Right renal cortex interstitium (tissue), 3 donors: ENCODE measurements around the gene PSMD8. TPM values are rescaled to one million over a fixed set of nuclear protein-coding genes. Genes with fewer than 3 reads are reported as not detected.
"Not testable (repeated sequence)": the region's sequence is repeated elsewhere in the genome, so short reads cannot be mapped to it uniquely, and the experiment has no call there.

Experiments used
- DNase-seq, 3 donors: peaks; one replicate each; pipeline ENCODE4 v3.0.0-alpha.2; 2013; ENCODE audit warnings: low read depth in 3 of 3, low spot score in 2 of 3
- polyA plus RNA-seq, 3 donors: library from polyadenylated mRNA; unstranded; fragments of 120-200 nt; gene quantifications; one replicate each; pipeline ENCODE4 v1.2.1, GENCODE V29; 2013; ENCODE audit not compliant: insufficient read length in 3 of 3

Gene PSMD8
- polyA plus RNA-seq: 100 to 1,000 TPM; 161 to 172 (median 169) TPM

- DNase-seq: peak; percentile 97 to 99 (median 98)
These were observed at the start of gene PSMD8 for GRCh38 chr19:38374332-38375097. Gene PSMD8 (plus strand): TSS chr19:38374571. CDS start chr19:38374602, 31 bp downstream.

- no peak for DNase-seq
These were observed 47.8 kb upstream of the PSMD8 start for GRCh38 chr19:38326591-38326990.

GRCh38 chr19:38329651-38330050 is 44.7 kb upstream of the PSMD8 start:
- DNase-seq: no peak

- no peak for DNase-seq
These were observed 42.6 kb upstream of the PSMD8 start for GRCh38 chr19:38331728-38332127.

DNA sequence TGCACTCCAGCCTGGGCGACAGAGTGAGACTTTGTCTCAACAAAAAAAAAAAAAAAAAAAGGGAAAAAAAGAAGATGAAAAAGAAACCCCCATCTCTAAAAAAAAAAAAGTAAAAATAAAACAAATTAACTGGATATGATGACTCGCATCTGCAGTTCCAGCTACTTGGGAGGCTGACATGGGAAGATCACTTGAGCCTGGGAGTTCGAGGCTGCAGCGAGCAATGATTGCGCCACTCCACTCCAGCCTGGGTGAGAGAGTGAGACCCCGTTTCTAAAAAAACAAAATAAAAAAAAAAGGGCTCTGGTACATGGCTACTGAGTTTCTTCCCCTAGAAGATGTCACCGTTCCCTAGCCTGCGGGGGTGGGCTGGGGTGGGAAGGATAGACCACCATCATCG is 41.1 kb upstream of the PSMD8 start:
- DNase-seq: no peak

GRCh38 chr19:38335949-38336637 is 38.3 kb upstream of the PSMD8 start:
- peak; percentile 80 to 83 (median 81) for DNase-seq

- peak; percentile 73 to 85 (median 74) for DNase-seq
These were observed 37.6 kb upstream of the PSMD8 start for GRCh38 chr19:38336638-38337359.

GRCh38 chr19:38337360-38337653 is 37.1 kb upstream of the PSMD8 start:
- DNase-seq: no peak

GRCh38 chr19:38339011-38339410 is 35.4 kb upstream of the PSMD8 start:
- not testable (repeated sequence) for DNase-seq

- no peak for DNase-seq
These were observed 33.4 kb upstream of the PSMD8 start for GRCh38 chr19:38340927-38341326.

DNA sequence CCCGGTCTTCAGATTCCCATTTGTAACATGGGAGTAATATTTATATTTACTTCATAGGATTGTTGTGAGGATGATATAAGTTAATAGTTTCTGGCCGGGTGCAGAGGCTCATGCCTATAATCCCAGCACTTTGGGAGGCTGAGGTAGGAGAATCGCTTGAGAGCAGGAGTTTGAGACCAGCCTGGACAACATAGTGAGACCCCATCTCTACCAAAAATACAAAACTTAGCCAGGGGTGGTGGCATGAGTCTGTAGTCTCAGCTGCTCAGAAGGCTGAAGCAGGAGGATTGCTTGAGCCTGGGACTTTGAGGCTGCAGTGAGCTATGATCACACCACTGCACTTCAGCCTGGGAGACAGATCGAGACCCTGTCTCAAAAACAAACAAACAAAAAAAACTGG is 27.5 kb upstream of the PSMD8 start:
- no peak for DNase-seq

DNA sequence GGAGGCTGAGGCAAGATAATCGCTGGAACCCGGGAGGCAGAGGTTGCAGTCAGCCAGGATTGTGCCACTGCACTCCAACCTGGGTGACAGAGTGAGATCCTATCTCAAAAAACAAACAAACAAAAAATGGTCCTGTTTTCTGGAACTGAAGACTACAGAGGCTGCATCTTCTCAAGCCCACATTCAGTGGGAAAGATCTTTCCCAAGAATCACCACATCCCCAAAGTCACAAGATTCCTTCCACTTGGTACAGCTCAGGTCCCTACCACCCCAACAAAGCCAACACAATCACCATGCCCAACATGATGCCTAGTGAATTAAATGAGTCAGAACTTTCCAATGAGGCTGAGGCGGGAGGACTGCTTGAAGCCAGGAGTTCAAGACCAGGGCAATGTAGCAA is 23.5 kb upstream of the PSMD8 start:
- DNase-seq: no peak

- DNase-seq: no peak
These were observed 22.4 kb upstream of the PSMD8 start for GRCh38 chr19:38351865-38352395.

GRCh38 chr19:38352611-38353010 is 21.8 kb upstream of the PSMD8 start:
- no peak for DNase-seq

GRCh38 chr19:38355728-38356725 is 18.3 kb upstream of the PSMD8 start:
- DNase-seq: no peak

DNA sequence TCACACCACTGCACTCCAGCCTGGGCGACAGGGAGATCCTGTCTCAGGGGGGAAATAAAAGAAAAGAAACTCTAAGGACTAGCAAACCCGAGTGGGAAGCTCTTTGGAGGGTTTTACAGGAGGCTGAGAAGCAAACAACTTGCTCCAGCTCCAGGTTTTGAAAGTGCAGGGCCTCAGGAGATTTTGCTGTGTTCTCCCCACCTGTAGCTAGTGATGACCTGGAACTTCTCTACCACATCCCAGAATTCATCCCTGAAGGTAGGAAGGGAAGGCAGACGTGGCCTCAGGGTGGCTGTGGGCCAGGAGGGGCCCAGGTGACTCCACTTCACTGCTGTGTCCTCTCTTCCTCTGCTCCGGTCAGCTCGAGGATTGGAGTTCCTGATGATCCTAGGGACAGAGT is 16.3 kb upstream of the PSMD8 start:
- no peak for DNase-seq

DNA sequence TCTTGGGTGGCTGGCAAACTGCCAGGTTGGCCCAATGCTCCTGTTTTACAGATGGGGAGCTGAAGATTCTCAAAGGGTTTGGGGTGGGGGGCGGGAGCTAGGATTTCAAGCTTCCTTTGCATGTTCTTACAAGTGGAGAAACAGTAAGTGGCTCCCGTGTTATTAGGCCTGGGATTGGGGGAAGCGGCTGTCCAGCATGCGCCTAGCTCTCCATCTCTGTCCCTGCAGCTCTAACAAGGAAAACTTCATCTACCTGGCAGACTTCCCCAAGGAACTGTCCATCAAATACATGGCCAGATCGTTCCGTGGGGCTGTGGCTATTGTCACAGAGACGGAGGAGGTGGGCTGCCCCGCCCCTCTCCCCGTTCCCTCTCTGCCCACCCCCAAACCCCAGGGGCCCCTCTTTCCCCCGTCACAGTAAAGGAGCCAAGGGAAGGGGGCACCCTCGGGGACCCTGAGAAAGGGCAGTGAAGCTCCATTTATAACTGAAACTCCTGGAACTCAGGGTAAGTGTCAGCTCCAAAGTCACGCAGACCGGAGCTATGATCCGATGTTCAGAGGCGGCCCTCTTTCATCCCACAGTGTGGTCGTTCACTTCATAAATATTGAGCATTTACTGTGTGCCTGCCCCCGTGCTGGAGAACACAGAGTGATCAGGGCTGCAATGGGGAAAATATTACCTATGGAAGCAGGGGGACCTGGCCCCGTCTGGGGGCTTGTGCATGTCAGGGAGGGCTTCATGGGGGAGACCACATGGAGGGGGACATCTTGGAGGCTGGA is 14.9 kb upstream of the PSMD8 start:
- DNase-seq: no peak

GRCh38 chr19:38360351-38360750 is 14.0 kb upstream of the PSMD8 start:
- DNase-seq: no peak

DNA sequence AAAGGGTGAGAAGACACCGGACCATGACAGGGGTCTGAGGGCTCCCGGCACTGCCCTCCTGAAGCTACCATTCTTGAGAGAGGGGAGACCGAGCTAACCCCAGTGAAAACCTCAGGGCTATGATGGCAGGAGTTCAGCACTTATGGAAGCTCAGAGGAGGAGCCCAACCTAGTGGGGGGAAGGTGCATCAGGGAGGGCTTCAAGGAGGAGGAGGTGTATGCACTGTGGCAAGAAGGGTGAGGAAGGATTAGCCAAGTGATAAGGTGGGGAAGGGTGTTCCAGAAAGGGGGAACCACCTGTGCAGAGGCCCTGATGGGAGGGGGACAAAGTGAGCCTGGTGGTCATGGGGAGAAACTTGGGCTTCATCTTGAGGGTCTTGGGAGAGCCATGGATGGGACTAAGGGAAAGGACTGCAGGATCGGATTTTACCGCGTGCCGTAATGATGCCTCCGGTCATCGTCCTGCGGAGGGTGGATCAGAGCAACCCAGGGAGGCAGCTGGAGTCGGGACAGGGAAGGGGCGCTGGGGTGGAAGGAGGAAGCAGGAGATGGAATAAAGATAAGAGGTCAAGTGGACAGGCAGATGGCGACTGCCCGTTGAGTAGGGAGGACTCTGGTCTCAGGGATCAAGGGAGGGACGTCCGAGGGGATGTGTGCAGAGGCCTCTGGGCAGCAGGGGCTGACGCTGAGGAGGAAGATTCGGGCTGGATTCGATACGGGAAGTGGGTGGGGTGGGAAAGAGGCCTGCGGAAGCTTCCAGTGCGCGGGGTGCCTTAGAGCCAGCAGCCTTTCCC is 13.3 kb upstream of the PSMD8 start:
- DNase-seq: no peak
